OCI-M1 (cell line): ENCODE data around the gene FAM174C.
"Not testable (repeated sequence)": the region's sequence is repeated elsewhere in the genome, so short reads cannot be mapped to it uniquely, and the experiment has no call there.

Experiments used
- DNase-seq: peaks from one replicate; lab custom pipeline; 2025; lab: John Stamatoyannopoulos, UW

FAM174C gene

DNA sequence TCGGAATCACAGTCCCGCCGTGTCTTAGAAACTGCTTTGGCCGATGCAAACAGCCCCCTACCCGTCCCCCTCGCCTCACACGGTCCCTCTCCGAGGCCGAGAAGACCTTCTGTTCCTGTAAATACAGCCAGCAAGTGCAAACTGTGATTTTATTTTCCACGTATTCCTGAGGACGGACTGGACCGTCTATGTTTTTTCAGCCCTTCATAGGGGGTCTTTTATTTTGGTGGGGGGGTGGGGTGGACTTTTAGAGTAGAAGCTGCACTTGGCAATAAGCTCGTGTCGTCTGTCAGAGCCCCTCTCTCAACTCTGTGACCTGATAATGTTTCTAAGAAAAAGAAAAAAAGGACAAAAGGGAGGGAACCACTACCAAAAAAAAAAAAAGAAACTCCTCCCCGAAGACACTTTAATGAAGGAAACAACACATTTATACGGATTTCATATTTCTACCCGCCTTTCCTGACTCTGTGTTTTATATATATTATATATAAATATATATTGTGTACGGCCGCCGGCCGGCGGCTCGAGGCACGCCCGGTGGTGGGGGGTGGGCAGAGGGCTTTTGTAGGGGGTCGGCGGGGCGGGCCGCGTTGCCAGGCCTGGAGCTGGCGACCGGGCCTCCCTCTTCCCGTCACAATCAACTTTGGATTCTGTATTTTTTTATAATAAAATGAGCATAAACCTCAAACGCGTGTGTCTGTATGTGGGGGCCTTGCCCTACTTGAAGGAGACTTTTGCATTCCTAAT lies 25.6 kb downstream of the FAM174C start:
- no peak for DNase-seq

DNA sequence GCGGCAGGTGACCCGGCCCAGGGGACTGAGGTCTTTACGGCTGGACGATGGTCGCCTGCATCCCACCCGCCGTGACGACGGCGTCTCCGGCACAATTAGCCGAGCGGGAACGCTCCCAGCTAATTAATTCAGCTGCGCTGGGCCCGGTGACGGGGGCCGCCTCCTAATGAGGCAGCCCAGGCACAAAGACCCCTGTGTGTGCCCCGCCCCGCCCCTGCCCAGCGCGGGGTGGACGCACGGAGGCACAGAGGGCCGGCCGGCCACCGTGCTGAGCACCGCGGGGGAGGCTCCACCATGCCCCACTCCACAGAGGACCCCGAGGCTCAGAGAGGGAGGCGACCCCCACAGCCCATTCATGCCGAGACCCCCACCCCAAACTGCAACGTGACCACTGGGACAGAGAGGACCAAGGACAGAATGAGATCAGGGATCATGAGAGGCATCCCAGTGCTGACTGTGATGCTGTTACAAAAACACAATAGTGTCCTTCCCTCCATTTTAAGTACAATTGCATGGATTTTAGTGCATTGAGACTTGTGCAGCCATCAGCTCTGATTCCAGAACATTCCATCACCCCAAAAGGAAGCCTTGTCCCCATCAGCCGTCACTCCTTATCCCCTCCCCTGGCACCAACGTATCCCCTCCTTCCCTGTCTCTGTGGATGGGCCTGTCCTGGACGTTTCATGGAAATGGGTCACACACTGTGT lies 27.4 kb downstream of the FAM174C start:
- DNase-seq: no peak

- DNase-seq: no peak
Measured at GRCh38 chr19:1304197-1304924, 29.0 kb downstream of the FAM174C start.

DNA sequence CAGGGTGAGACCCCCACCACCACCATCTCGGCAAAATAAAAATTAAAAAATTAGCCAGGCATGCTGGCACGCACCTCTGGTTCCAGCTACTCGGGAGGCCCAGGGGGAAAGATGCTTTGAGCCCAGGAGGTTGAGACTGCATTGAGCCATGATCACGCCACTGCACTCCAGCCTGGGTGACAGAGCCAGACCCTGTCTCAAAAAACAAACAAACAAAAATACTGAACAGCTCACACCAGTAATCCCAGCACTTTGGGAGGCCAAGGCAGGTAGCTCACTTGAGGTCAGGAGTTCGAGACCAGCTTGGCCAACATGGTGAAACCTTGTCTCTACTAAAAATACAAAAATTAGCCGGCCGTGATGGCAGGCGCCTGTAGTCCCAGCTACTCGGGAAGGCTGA lies 30.0 kb downstream of the FAM174C start:
- not testable (repeated sequence) for DNase-seq

DNA sequence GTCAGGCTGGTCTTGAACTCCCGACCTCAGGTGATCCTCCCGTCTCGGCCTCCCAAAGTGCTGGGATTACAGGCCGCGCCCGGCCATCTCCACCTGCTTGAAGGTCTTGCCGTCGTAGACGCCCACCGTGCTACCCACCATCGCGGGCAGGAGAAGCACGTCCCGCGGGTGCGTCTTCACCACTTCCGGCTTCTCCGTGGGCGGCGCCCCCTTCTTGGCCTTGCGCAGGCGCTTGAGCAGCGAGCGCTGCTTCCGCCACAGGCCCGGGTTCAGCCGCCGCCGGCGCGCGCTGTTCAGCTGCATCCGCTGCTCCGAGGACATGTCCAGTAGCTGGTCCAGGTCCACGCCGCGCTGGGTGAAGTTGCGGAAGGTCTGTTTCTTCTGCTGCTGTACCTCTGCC lies 32.0 kb downstream of the FAM174C start:
- DNase-seq: no peak

GRCh38 chr19:1307755-1308303 lies 32.5 kb downstream of the FAM174C start:
- no peak for DNase-seq

GRCh38 chr19:1308718-1309117 lies 33.4 kb downstream of the FAM174C start:
- DNase-seq: no peak

DNA sequence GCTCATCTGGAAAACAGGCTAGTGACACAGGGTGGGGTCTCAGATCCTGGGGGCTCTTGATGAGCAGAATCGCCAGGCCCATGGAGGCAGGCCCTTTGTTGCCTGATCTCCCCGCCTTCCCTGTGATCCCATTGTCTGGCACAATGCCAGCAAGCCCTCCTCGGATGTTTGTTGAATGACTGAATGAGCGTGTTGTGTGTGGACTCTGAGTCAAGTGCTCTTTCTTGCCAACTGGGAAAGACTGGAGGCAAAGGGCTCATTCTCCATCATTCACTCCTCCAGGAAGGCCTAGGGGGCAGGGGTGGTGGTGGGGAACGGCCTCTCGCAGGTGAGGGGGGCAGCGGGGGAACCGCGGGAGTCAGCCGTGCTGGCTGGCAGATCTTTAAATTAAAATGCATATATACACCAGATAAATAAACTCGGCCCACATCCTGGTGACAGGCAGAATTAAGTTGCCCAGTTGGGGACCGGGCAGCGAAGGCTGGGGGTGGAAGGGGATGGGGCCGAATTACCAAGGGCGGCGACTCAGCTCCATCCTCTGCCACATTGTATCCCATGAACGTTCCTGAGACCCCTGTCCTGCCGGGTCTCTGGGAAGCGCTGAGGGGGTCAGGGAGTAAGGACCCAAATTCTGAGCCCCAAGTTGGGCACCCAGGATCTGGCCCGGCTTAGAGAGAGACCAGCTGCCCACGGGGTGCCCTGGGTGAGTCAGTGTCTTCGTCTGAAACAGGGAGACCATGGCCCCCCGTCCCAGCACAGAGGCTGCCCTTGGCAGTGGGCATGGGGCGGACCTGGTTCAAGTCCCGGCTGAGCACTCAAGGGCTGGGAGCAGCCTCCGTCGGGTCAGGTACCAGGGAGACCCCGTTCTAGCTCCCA lies 34.9 kb downstream of the FAM174C start:
- DNase-seq: no peak

GRCh38 chr19:1310853-1311180 lies 35.5 kb downstream of the FAM174C start:
- no peak for DNase-seq

DNA sequence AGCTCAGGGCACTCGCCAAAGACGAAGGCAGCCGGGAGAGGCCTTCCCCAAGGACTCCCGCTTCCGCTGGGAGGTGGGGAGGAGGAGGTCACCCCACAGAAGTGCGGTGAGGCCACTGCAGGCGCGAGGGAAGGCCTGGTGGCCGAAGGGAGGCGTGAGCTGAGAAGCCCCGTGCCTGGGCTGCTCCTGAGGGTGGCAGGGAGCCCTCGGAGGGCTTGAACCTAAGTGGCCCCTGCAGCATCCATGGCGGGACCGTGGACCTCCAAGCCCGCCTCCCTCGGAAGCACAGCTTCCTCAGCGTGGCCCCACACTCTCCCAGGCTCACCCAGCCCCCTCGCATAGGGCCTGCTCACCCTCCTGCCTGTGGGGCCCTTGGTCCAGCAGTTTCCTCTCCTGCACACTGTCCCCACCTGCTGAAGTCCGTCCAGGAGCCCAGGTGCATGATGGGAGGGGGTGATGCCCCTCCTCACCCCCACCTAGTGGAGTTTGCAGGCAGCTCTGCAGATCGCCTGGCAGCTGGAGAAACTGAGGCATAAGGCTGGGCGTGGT lies 36.3 kb downstream of the FAM174C start:
- DNase-seq: no peak

- no peak for DNase-seq
Measured at GRCh38 chr19:1312767-1313694, 37.7 kb downstream of the FAM174C start.

GRCh38 chr19:1313695-1314613 lies 38.6 kb downstream of the FAM174C start:
- DNase-seq: no peak

- DNase-seq: peak; percentile 50
Measured at GRCh38 chr19:1315470-1316166, 40.3 kb downstream of the FAM174C start.

DNA sequence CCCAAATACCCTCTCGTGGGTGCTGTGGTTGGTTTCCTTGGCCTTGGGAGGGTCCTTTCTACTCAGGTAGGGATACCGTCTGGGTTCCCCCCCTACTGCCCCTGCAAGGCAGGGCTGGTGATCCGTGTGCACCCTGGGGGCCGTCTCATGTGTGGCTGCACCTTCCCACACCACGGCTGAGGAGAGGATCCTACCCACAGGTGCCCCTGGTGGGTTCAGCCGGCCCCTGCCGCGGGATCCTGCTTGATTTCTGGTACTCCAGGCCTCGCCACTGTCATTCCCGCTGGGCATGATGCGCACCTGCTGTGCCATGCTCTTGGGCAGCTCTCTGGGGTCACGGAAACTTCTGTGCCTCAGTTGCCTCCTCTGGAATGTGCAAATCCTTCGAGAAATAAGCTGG lies 41.1 kb downstream of the FAM174C start:
- no peak for DNase-seq

DNA sequence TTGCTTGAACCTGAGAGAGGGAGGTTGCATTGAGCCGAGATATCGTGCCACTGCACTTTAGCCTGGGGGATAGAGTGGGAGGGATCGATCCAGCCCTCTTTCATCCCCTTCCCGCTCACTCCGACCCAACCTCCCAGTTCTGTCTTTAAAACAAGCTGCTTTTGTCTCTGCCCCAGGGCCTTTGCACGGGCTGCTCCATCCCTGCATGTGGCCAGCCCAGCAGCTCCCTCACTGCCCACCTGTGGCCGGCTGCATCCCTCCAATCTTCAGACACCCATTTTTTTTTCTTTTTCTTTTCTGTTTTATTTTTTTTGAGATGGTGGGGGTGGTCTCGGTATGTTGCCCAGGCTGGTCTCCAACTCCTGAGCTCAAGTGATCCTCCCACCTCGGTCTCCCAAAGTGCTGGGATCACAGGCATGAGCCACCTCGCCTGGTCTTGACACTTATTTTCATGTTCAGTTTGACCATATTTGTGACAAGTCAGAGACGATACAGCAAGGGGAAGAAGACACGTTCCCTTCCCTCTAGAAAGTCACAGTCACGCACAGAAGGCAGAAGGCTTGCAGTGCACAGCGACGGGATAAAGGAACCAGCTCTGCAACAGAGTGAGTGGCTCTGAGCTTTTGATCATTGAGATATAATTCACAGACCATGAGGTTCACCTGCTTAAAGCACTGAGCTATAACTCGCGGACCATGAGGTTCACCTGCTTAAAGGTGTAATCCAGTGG lies 42.1 kb downstream of the FAM174C start:
- DNase-seq: no peak

DNA sequence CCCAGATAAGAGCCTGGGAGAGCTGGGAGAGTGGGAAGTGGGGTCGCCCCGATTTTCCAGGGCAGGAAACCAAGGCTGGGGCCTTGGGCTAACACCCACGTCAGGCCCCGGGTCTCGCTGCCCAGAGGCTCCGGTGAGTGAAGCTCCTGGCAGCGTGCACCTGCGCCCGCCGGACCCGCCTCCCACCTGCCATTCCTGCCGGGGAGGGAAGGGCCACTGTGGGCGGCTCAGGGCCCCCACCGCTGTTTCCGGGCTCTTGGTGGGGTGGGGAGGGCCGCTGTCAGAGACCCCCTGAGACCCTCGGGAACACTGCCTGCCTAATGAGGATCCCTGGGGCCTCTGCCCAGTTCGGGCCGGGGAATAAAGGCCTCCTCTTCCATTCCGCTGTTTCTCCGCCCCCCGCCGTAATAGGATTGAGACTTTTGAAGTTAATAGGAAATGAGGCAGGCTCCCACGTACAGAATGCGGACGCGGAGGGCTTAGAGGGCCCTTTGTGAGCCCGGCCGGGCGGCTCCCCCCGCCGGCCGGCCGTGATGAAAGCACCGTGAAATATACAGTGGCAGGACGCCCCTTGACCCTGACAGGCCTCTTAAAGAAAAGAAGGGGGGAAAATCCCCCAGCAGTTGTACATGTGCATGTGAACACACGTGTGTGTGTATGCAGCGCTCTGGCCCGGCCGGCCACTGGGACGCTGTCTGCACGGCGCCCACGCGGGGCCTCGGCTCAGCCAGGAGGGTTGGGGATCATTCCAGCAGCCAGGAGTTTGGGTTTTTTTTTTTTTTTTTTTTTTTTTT lies 43.5 kb downstream of the FAM174C start:
- DNase-seq: no peak

DNA sequence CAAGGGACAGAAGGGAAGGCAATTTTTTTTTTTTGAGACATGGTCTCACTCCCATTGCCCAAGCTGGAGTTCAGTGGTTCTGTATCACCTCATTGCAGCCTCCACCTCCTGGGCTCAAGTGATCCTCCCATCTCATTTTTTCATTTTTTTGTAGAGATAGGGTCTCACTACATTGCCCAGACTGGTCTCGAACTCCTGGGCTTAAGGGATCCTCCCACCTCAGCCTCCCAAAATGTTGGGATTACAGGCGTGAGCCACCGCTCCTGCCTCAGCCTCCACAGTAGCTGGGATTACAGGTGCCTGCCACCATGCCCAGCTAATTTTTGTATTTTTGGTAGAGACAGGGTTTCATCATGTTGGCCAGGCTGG lies 44.9 kb downstream of the FAM174C start:
- not testable (repeated sequence) for DNase-seq
